GM23248 (cell line): Measurements from ENCODE around the gene C1orf174. TPM values are rescaled to one million over a fixed set of nuclear protein-coding genes. Genes with fewer than 3 reads are reported as not detected.

Experiments
- DNase-seq: peaks from one replicate; pipeline ENCODE4 v3.0.0-alpha.2; 2015
- H2AFZ ChIP-seq: fragments of 200-600 bp; sonication (generic); 2 replicates; pipeline ENCODE4 v1.6.1; 2016; ENCODE audit warnings: antibody characterized with exemption
- H3F3A ChIP-seq: fragments of 200-600 bp; sonication (generic); 2 replicates; pipeline ENCODE4 v1.6.1; 2016; ENCODE audit warnings: mild to moderate bottlenecking, antibody characterized with exemption, mixed run types; ENCODE audit not compliant: insufficient read depth
- H3K27ac ChIP-seq: fragments of 200-600 bp; sonication (generic); 2 replicates; pipeline ENCODE4 v1.5.1; 2016; ENCODE audit warnings: mild to moderate bottlenecking
- H3K27me3 ChIP-seq: fragments of 200-600 bp; sonication (generic); replicated peaks from 2 replicates; pipeline ENCODE4 v1.6.1; 2016; ENCODE audit warnings: mild to moderate bottlenecking; ENCODE audit not compliant: insufficient read depth
- H3K36me3 ChIP-seq: fragments of 200-600 bp; sonication (generic); 2 replicates; pipeline ENCODE4 v1.6.1; 2016; ENCODE audit warnings: low read depth, mild to moderate bottlenecking
- H3K4me1 ChIP-seq: fragments of 200-600 bp; sonication (generic); 2 replicates; pipeline ENCODE4 v1.6.1; 2016; ENCODE audit warnings: mild to moderate bottlenecking; ENCODE audit not compliant: insufficient read depth
- H3K4me2 ChIP-seq: fragments of 200-600 bp; sonication (generic); one replicate; pipeline ENCODE4 v1.6.1; 2016; ENCODE audit warnings: mild to moderate bottlenecking; ENCODE audit not compliant: unreplicated experiment
- H3K4me3 ChIP-seq: fragments of 200-600 bp; sonication (generic); 2 replicates; pipeline ENCODE4 v1.5.1; 2016; ENCODE audit warnings: mild to moderate bottlenecking
- H3K79me2 ChIP-seq: fragments of 200-600 bp; sonication (generic); 2 replicates; pipeline ENCODE4 v1.6.1; 2016; ENCODE audit warnings: mild to moderate bottlenecking; ENCODE audit not compliant: insufficient read depth
- H3K9ac ChIP-seq: fragments of 200-600 bp; sonication (generic); 2 replicates; pipeline ENCODE4 v1.6.1; 2016; ENCODE audit warnings: mild to moderate bottlenecking
- H3K9me2 ChIP-seq: fragments of 200-600 bp; sonication (generic); 2 replicates; pipeline ENCODE4 v1.6.1; 2016; ENCODE audit warnings: mixed run types, mild to moderate bottlenecking, moderate library complexity; ENCODE audit not compliant: insufficient read depth
- H3K9me3 ChIP-seq: fragments of 200-600 bp; sonication (generic); one replicate; pipeline ENCODE4 v1.6.1; 2017; ENCODE audit warnings: low read depth
- H4K20me1 ChIP-seq: fragments of 200-600 bp; sonication (generic); 2 replicates; pipeline ENCODE4 v1.6.0; 2016; ENCODE audit not compliant: insufficient read depth
- EZH2 ChIP-seq: fragments of 200-600 bp; sonication (generic); IDR thresholded peaks from 2 replicates; pipeline ENCODE4 v1.6.1; 2018; ENCODE audit warnings: antibody characterized with exemption, mild to moderate bottlenecking; ENCODE audit not compliant: insufficient read depth, poor library complexity, severe bottlenecking
- EZH2phosphoT487 ChIP-seq: fragments of 200-600 bp; sonication (generic); IDR thresholded peaks from 2 replicates; pipeline ENCODE4 v1.6.1; 2018; ENCODE audit warnings: antibody characterized with exemption, moderate library complexity, mild to moderate bottlenecking, low read depth; ENCODE audit not compliant: insufficient read depth
- WGBS, 2 experiments: methylation state at CpG; one replicate each; pipeline ENCODE4 v1.1.6; 2015 to 2017; ENCODE audit warnings: low lambda C conversion rate in 2 of 2, low coverage in 1 of 2; ENCODE audit errors: missing lambda C conversion rate in 2 of 2; 5-methylcytosine and 5-hydroxymethylcytosine counted together
- in situ Hi-C: fragments of 300-500 bp; cut with MboI; formaldehyde crosslinking; loops from 2 replicates; pipeline ENCODE4 v1.15.0; 2020
- polyA plus RNA-seq: library from polyadenylated mRNA; unstranded; fragments of >200 nt; fragmentation: Nextera tagmentation; extraction: Ambion mirVana; gene quantifications from 2 replicates; pipeline ENCODE4 v1.2.1, GENCODE V29; 2016
- total RNA-seq: library from RNA; depleted of rRNA; stranded (reverse); fragments of >200 nt; shearing (Covaris generic); gene quantifications from 2 replicates; pipeline ENCODE4 v1.2.3, GENCODE V29; 2014

The C1orf174 gene
- total and polyA plus RNA-seq, 2 experiments from 2014 or later, result 33.2 to 36.9 TPM

GRCh38 chr1:3910049-3910731 lies 10.1 kb upstream of the C1orf174 start:
- Histone ChIP-seq H3K27ac (no peak overlapping the region), H3K9me2 (no peaks in the 10 kb centered on the region), H3K79me2 (no peaks in the 10 kb centered on the region), H3K9ac (no peak overlapping the region), H3K4me2 (no peak overlapping the region), H3K9me3 (no peaks in the 10 kb centered on the region), H3K4me1 (no peaks in the 10 kb centered on the region), H2AFZ (no peak overlapping the region), H4K20me1 (no peaks in the 10 kb centered on the region), H3K27me3 (no peaks in the 10 kb centered on the region), H3K4me3 (no peak overlapping the region), H3K36me3 (no peaks in the 10 kb centered on the region), H3F3A (no peaks in the 10 kb centered on the region)
- no peak for DNase-seq
- TF ChIP-seq EZH2phosphoT487 (no peak), EZH2 (no peak)
- in situ Hi-C loops, result loop anchor here (25.0 kb wide), 1 partner anchor 2002 kb away; no protein-coding TSS in a partner anchor
- 73 to 78% methylated on average over 29 to 30 of the region's 30 CpGs for WGBS, 2 experiments

- no peak overlapping the region for H2AFZ ChIP-seq
- no peak overlapping the region for H3K4me2 ChIP-seq
- no peak overlapping the region for H3K4me3 ChIP-seq
- no peaks in the 10 kb centered on the region for H3K27me3 ChIP-seq
- WGBS, 2 experiments, result 60 to 63% methylated on average over 7 of the region's 7 CpGs
- H3K27ac ChIP-seq, result no peak overlapping the region
- no peak for DNase-seq
- H3K79me2 ChIP-seq, result no peaks in the 10 kb centered on the region
- in situ Hi-C loops, result loop anchor here (25.0 kb wide), 1 partner anchor 2003 kb away; no protein-coding TSS in a partner anchor
- no peaks in the 10 kb centered on the region for H3K36me3 ChIP-seq
- H3K4me1 ChIP-seq, result no peaks in the 10 kb centered on the region
- no peak overlapping the region for H3K9ac ChIP-seq
- H3K9me2 ChIP-seq, result no peaks in the 10 kb centered on the region
- no peaks in the 10 kb centered on the region for H3K9me3 ChIP-seq
- H4K20me1 ChIP-seq, result no peaks in the 10 kb centered on the region
- TF ChIP-seq EZH2 (no peak), EZH2phosphoT487 (no peak)
- no peaks in the 10 kb centered on the region for H3F3A ChIP-seq
These were observed 9.5 kb upstream of the C1orf174 start for GRCh38 chr1:3909615-3910014.

- no peak for DNase-seq
- H3K79me2 ChIP-seq, result no peaks in the 10 kb centered on the region
- H4K20me1 ChIP-seq, result no peaks in the 10 kb centered on the region
- in situ Hi-C loops, result loop anchor here (25.0 kb wide), 1 partner anchor 2003 kb away; no protein-coding TSS in a partner anchor
- no peak overlapping the region for H3K27ac ChIP-seq
- H3K27me3 ChIP-seq, result no peaks in the 10 kb centered on the region
- H3K9ac ChIP-seq, result no peak overlapping the region
- no peaks in the 10 kb centered on the region for H3K36me3 ChIP-seq
- H3F3A ChIP-seq, result no peaks in the 10 kb centered on the region
- TF ChIP-seq EZH2phosphoT487 (no peak), EZH2 (no peak)
- no peak overlapping the region for H3K4me2 ChIP-seq
- no peaks in the 10 kb centered on the region for H3K4me1 ChIP-seq
- no peaks in the 10 kb centered on the region for H3K9me3 ChIP-seq
- no peak overlapping the region for H2AFZ ChIP-seq
- no peaks in the 10 kb centered on the region for H3K9me2 ChIP-seq
- no peak overlapping the region for H3K4me3 ChIP-seq
- WGBS, 2 experiments, result 77 to 79% methylated on average over 17 of the region's 17 CpGs
These were observed 8.9 kb upstream of the C1orf174 start for GRCh38 chr1:3908886-3909517.

GRCh38 chr1:3907621-3908165 lies 7.6 kb upstream of the C1orf174 start:
- no peaks in the 10 kb centered on the region for H3K9me2 ChIP-seq
- H4K20me1 ChIP-seq, result no peaks in the 10 kb centered on the region
- no peak for DNase-seq
- H3F3A ChIP-seq, result no peaks in the 10 kb centered on the region
- no peaks in the 10 kb centered on the region for H3K27me3 ChIP-seq
- TF ChIP-seq EZH2phosphoT487, result no peak
- TF ChIP-seq EZH2, result no peak
- no peak overlapping the region for H2AFZ ChIP-seq
- H3K36me3 ChIP-seq, result no peaks in the 10 kb centered on the region
- H3K4me2 ChIP-seq, result no peak overlapping the region
- no peaks in the 10 kb centered on the region for H3K4me1 ChIP-seq
- no peaks in the 10 kb centered on the region for H3K79me2 ChIP-seq
- in situ Hi-C loops, result loop anchor here (25.0 kb wide), 1 partner anchor 2005 kb away; no protein-coding TSS in a partner anchor
- H3K4me3 ChIP-seq, result no peak overlapping the region
- WGBS, 2 experiments, result 70% methylated on average over 22 of the region's 22 CpGs
- H3K9me3 ChIP-seq, result no peaks in the 10 kb centered on the region
- no peak overlapping the region for H3K9ac ChIP-seq
- H3K27ac ChIP-seq, result no peak overlapping the region
